ENCODE data around the gene ZNF462.

ZNF462 gene

DNA sequence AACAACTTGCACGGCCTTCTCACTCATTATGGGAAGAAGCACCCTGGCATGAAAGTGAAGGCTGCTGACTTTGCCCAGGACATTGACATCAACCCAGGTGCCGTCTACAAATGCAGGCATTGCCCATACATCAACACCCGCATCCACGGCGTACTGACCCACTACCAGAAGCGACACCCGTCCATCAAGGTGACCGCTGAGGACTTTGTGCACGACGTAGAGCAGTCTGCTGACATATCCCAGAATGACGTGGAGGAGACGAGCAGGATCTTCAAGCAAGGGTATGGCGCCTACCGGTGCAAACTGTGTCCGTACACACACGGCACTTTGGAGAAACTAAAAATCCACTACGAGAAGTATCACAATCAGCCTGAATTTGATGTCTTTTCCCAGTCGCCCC, 65.4 kb downstream of the ZNF462 start:
- TF ChIP-seq, protein P1, sequence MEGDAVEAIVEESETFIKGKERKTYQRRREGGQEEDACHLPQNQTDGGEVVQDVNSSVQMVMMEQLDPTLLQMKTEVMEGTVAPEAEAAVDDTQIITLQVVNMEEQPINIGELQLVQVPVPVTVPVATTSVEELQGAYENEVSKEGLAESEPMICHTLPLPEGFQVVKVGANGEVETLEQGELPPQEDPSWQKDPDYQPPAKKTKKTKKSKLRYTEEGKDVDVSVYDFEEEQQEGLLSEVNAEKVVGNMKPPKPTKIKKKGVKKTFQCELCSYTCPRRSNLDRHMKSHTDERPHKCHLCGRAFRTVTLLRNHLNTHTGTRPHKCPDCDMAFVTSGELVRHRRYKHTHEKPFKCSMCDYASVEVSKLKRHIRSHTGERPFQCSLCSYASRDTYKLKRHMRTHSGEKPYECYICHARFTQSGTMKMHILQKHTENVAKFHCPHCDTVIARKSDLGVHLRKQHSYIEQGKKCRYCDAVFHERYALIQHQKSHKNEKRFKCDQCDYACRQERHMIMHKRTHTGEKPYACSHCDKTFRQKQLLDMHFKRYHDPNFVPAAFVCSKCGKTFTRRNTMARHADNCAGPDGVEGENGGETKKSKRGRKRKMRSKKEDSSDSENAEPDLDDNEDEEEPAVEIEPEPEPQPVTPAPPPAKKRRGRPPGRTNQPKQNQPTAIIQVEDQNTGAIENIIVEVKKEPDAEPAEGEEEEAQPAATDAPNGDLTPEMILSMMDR (IDR thresholded peaks at IDR 0.05; ENCODE audit: low read depth, low read length, missing control alignments): no peak
- in situ Hi-C loops (cut with HindIII; ENCODE audit: low sequenced_read_pairs): no loop called here
- no peak overlapping the region for H3K4me3 ChIP-seq (ENCODE audit: low read depth, low read length)
- DNase-seq (ENCODE audit: low read depth): no peak

DNA sequence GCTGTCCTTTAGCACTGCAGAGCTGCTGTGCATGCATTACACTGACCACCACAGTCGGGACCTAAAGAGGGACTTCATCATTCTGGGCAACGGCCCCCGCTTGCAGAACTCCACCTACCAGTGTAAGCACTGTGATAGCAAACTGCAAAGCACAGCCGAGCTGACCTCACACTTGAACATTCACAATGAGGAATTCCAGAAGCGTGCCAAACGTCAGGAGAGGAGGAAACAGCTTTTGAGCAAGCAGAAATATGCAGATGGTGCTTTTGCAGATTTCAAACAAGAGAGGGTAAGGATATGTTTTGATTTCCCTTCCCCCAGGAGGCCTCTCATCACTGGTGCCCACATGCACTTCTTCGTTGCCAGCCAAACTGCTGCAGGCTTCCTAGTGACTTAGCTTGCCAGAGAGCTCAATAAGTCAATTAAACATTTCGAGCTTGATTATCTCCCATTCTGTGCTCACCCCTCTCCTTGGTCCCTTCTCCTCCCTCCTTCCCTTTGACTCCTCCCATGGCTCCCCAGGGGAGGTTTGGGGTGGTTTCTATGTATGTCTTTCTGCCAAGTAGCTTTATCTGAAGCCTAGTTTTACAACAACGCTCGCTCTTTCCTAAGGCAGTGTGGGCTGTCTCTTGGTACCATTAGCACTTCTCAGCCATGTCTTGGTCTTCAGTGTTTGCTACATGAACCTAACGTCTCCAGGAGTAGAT, 66.7 kb downstream of the ZNF462 start:
- no peak overlapping the region for H3K4me3 ChIP-seq (ENCODE audit: low read depth, low read length)
- in situ Hi-C loops (cut with HindIII; ENCODE audit: low sequenced_read_pairs): no loop called here
- TF ChIP-seq, protein P1 (IDR thresholded peaks at IDR 0.05; ENCODE audit: low read depth, low read length, missing control alignments): no peak
- no peak for DNase-seq (ENCODE audit: low read depth)

DNA sequence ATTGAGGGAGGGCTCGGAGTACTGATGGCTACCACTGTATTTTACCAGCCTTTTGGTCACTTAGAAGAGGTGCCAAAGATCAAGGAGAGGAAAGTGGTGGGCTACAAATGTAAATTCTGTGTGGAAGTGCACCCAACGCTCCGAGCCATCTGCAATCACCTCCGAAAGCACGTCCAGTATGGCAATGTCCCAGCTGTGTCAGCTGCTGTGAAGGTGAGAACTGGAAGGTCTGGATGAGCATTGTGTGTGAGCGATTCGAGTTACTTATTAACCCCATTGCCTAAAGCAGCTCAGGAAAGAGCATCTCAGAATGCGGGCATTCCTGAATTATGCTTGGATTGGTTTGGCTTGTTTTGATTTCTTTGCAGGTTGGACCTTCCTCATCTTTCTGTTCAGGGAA, 67.5 kb downstream of the ZNF462 start:
- no peak overlapping the region for H3K4me3 ChIP-seq (ENCODE audit: low read depth, low read length)
- TF ChIP-seq, protein P1 (IDR thresholded peaks at IDR 0.05; ENCODE audit: low read depth, low read length, missing control alignments): no peak
- in situ Hi-C loops (cut with HindIII; ENCODE audit: low sequenced_read_pairs): no loop called here
- DNase-seq (ENCODE audit: low read depth): no peak

DNA sequence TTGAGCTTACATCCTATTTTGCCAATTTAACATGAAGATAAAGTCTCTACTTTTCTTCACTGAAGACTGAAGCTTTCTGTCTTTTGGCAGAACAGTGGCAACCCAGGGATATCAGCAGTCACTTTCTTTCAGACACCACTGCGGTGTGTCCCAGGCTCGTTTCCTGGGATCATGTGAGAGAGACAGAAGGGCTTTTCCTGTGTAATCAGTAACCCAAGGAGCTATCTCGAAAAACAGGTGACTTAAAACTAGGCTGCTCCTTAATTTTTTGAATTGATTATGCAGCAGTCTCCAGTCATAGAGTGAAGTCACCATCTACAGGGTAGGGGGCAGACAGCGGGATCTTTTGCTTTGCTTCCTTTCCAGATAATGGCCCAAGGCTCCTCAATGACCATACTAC, 68.5 kb downstream of the ZNF462 start:
- in situ Hi-C loops (cut with HindIII; ENCODE audit: low sequenced_read_pairs): no loop called here
- TF ChIP-seq, protein P1 (IDR thresholded peaks at IDR 0.05; ENCODE audit: low read depth, low read length, missing control alignments): no peak
- no peak overlapping the region for H3K4me3 ChIP-seq (ENCODE audit: low read depth, low read length)
- DNase-seq (ENCODE audit: low read depth): no peak

DNA sequence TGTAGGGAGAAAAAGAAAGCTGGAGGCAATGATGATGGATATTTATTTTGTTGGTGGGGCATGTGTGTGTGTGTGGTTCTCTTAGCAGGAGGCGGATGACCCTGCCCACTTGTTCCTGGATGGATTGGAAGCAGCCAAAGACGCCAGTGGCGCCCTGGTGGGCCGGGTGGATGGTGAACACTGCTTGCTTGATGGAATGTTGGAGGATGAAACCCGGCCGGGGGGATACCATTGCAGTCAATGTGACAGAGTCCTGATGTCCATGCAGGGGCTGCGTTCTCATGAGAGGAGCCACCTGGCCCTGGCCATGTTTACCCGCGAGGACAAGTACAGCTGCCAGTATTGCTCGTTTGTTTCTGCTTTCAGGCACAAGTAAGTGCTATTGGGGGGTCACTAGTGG, 69.2 kb downstream of the ZNF462 start:
- H3K4me3 ChIP-seq (ENCODE audit: low read depth, low read length): no peak overlapping the region
- DNase-seq (ENCODE audit: low read depth): no peak
- in situ Hi-C loops (cut with HindIII; ENCODE audit: low sequenced_read_pairs): no loop called here
- TF ChIP-seq, protein P1 (IDR thresholded peaks at IDR 0.05; ENCODE audit: low read depth, low read length, missing control alignments): no peak

DNA sequence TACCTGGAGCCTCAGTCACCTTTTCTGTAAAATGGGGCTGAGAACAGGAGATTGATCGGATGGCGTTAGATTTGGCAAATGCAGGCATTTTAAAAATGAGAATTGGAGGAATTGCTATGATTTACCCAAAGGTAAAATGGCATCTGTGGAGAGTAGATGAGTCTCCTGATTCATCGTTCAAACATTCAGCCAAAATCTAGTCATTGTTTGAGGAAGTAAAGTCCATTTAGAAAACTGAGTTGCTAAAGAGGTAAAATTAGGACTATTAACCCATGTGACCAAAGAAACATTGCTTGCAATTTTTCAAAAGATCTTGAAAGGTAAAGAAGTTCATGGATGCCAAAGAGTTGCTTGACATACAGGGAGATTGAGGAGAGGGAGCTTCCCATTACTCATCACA, 69.7 kb downstream of the ZNF462 start:
- TF ChIP-seq, protein P1 (IDR thresholded peaks at IDR 0.05; ENCODE audit: low read depth, low read length, missing control alignments): no peak
- in situ Hi-C loops (cut with HindIII; ENCODE audit: low sequenced_read_pairs): no loop called here
- no peak overlapping the region for H3K4me3 ChIP-seq (ENCODE audit: low read depth, low read length)
- DNase-seq (ENCODE audit: low read depth): no peak

Measured in astrocyte of the cerebellum (primary cell).